DMS114 treated with DMSO at 0.1 percent for 48 hours (cell line): Measurements from ENCODE around the gene ACVR1B.
"Not testable (repeated sequence)": the region's sequence is repeated elsewhere in the genome, so short reads cannot be mapped to it uniquely, and the experiment has no call there.

ENCODE experiments used
- DNase-seq: peaks from one replicate; lab custom pipeline; 2025; ENCODE audit not compliant: unreplicated experiment; lab: John Stamatoyannopoulos, UW

Gene ACVR1B

GRCh38 chr12:51969643-51970042, 18.1 kb downstream of the ACVR1B start:
- no peak for DNase-seq

GRCh38 chr12:51970904-51971646, 19.6 kb downstream of the ACVR1B start:
- DNase-seq: no peak

- DNase-seq: no peak
These were observed 20.4 kb downstream of the ACVR1B start for GRCh38 chr12:51971679-51972421.

- no peak for DNase-seq
These were observed 20.9 kb downstream of the ACVR1B start for GRCh38 chr12:51972422-51972812.

GRCh38 chr12:51972849-51973273, 21.4 kb downstream of the ACVR1B start:
- no peak for DNase-seq

- DNase-seq: no peak
These were observed 22.1 kb downstream of the ACVR1B start for GRCh38 chr12:51973560-51973959.

GRCh38 chr12:51974646-51975045, 23.1 kb downstream of the ACVR1B start:
- no peak for DNase-seq

GRCh38 chr12:51975196-51975595, 23.7 kb downstream of the ACVR1B start:
- no peak for DNase-seq

- no peak for DNase-seq
These were observed 25.1 kb downstream of the ACVR1B start for GRCh38 chr12:51976376-51977160.

- no peak for DNase-seq
These were observed 25.8 kb downstream of the ACVR1B start for GRCh38 chr12:51977320-51977753.

GRCh38 chr12:51979306-51979705, 27.8 kb downstream of the ACVR1B start:
- not testable (repeated sequence) for DNase-seq

GRCh38 chr12:51980051-51980808, 28.7 kb downstream of the ACVR1B start:
- DNase-seq: peak; percentile 78

GRCh38 chr12:51980809-51981127, 29.3 kb downstream of the ACVR1B start:
- DNase-seq: no peak

GRCh38 chr12:51984657-51985056, 33.2 kb downstream of the ACVR1B start:
- no peak for DNase-seq

- DNase-seq: no peak
These were observed 33.8 kb downstream of the ACVR1B start for GRCh38 chr12:51985154-51985835.

GRCh38 chr12:51986834-51987233, 35.3 kb downstream of the ACVR1B start:
- DNase-seq: no peak

GRCh38 chr12:51992246-51992645, 40.7 kb downstream of the ACVR1B start:
- DNase-seq: no peak

- DNase-seq: no peak
These were observed 43.0 kb downstream of the ACVR1B start for GRCh38 chr12:51994539-51994820.

GRCh38 chr12:51994959-51995358, 43.5 kb downstream of the ACVR1B start:
- DNase-seq: no peak

GRCh38 chr12:51997136-51997535, 45.6 kb downstream of the ACVR1B start:
- DNase-seq: no peak
